GM15510 (cell line): ENCODE data around the gene SYPL2.

Experiments
- POLR2A ChIP-seq: IDR thresholded peaks from 3 replicates; pipeline ENCODE4 v1.6.1; 2011; ENCODE audit warnings: borderline replicate concordance; ENCODE audit not compliant: insufficient read length; ENCODE audit errors: extremely low read depth

SYPL2 gene

GRCh38 chr1:109499661-109500536 lies 33.6 kb downstream of the SYPL2 start:
- no peak for TF ChIP-seq POLR2A

- TF ChIP-seq POLR2A = no peak
Observed at GRCh38 chr1:109500941-109501381, 34.6 kb downstream of the SYPL2 start.

- no peak for TF ChIP-seq POLR2A
Observed at GRCh38 chr1:109501644-109502363, 35.5 kb downstream of the SYPL2 start.

- no peak for TF ChIP-seq POLR2A
Observed at GRCh38 chr1:109502364-109502851, 36.1 kb downstream of the SYPL2 start.

- TF ChIP-seq POLR2A = no peak
Observed at GRCh38 chr1:109503935-109504334, 37.6 kb downstream of the SYPL2 start.

GRCh38 chr1:109504974-109505373 lies 38.6 kb downstream of the SYPL2 start:
- no peak for TF ChIP-seq POLR2A

- no peak for TF ChIP-seq POLR2A
Observed at GRCh38 chr1:109508001-109508872, 41.9 kb downstream of the SYPL2 start.

- no peak for TF ChIP-seq POLR2A
Observed at GRCh38 chr1:109508873-109509175, 42.5 kb downstream of the SYPL2 start.

- no peak for TF ChIP-seq POLR2A
Observed at GRCh38 chr1:109509176-109510134, 43.1 kb downstream of the SYPL2 start, which contains the start of gene AMIGO1. Gene AMIGO1 (minus strand): TSS chr1:109509727. CDS start chr1:109508912, 815 bp downstream.

- TF ChIP-seq POLR2A = no peak
Observed at GRCh38 chr1:109513110-109513710, 46.9 kb downstream of the SYPL2 start.

- TF ChIP-seq POLR2A = no peak
Observed at GRCh38 chr1:109514846-109515245, 48.5 kb downstream of the SYPL2 start.

GRCh38 chr1:109516872-109517271 lies 50.5 kb downstream of the SYPL2 start:
- no peak for TF ChIP-seq POLR2A

- no peak for TF ChIP-seq POLR2A
Observed at GRCh38 chr1:109517337-109517736, 51.0 kb downstream of the SYPL2 start.

- no peak for TF ChIP-seq POLR2A
Observed at GRCh38 chr1:109521002-109521951, 54.9 kb downstream of the SYPL2 start.
